OCI-LY1 (cell line): Measurements from ENCODE around the gene IKZF1.

Experiments
- H2AFZ ChIP-seq: fragments of 200-600 bp; sonication (generic), shearing (Covaris generic); 2 replicates; pipeline ENCODE4 v1.6.0; 2014; ENCODE audit warnings: antibody characterized with exemption, mild to moderate bottlenecking, low read length
- H3F3A ChIP-seq: fragments of 200-600 bp; sonication (generic), shearing (Covaris generic); 2 replicates; pipeline ENCODE4 v1.6.0; 2014; ENCODE audit warnings: mild to moderate bottlenecking, antibody characterized with exemption, low read length, moderate library complexity; ENCODE audit not compliant: insufficient read depth
- H3K27ac ChIP-seq: fragments of 200-600 bp; sonication (generic); 2 replicates; pipeline ENCODE4 v1.5.1; 2014; ENCODE audit warnings: low read length, mixed run types, mild to moderate bottlenecking, low read depth; ENCODE audit not compliant: poor library complexity, severe bottlenecking
- H3K27me3 ChIP-seq: fragments of 200-600 bp; sonication (generic); 2 replicates; pipeline ENCODE4 v1.6.0; 2014; ENCODE audit warnings: antibody characterized with exemption, mild to moderate bottlenecking, low read length, moderate library complexity; ENCODE audit not compliant: insufficient read depth
- H3K36me3 ChIP-seq: fragments of 200-600 bp; sonication (generic); 2 replicates; pipeline ENCODE4 v1.6.1; 2014; ENCODE audit warnings: mild to moderate bottlenecking, antibody characterized with exemption, low read length, moderate library complexity, mixed read lengths; ENCODE audit not compliant: insufficient read depth
- H3K4me1 ChIP-seq: fragments of 200-600 bp; sonication (generic); 2 replicates; pipeline ENCODE4 v1.5.1; 2014; ENCODE audit warnings: mild to moderate bottlenecking, low read length, moderate library complexity; ENCODE audit not compliant: insufficient read depth, severe bottlenecking
- H3K4me2 ChIP-seq: fragments of 200-600 bp; sonication (generic), shearing (Covaris generic); 2 replicates; pipeline ENCODE4 v1.6.1; 2014; ENCODE audit warnings: low read length
- H3K4me3 ChIP-seq: fragments of 200-600 bp; sonication (generic); 2 replicates; pipeline ENCODE4 v1.5.1; 2014; ENCODE audit warnings: low read length, low read depth, mild to moderate bottlenecking, mixed read lengths; ENCODE audit not compliant: poor library complexity, severe bottlenecking
- H3K79me2 ChIP-seq: fragments of 200-600 bp; shearing (Covaris generic); 2 replicates; pipeline ENCODE4 v1.6.1; 2016; ENCODE audit warnings: mixed run types, low read length, mixed read lengths; ENCODE audit not compliant: insufficient read depth
- H3K9ac ChIP-seq: fragments of 200-600 bp; sonication (generic), shearing (Covaris generic); 2 replicates; pipeline ENCODE4 v1.6.1; 2014; ENCODE audit warnings: mild to moderate bottlenecking, low read length, mixed read lengths
- H3K9me2 ChIP-seq: fragments of 200-600 bp; sonication (generic), shearing (Covaris generic); 2 replicates; pipeline ENCODE4 v1.6.1; 2014; ENCODE audit warnings: low read depth, mild to moderate bottlenecking, low read length, mixed read lengths
- H3K9me3 ChIP-seq: fragments of 200-600 bp; shearing (Covaris generic); 2 replicates; pipeline ENCODE4 v1.6.1; 2014; ENCODE audit warnings: low read length, mixed read lengths
- H4K20me1 ChIP-seq: fragments of 200-600 bp; sonication (generic), shearing (Covaris generic); 2 replicates; pipeline ENCODE4 v1.6.0; 2016; ENCODE audit warnings: mild to moderate bottlenecking, low read length; ENCODE audit not compliant: insufficient read depth
- EZH2 ChIP-seq: fragments of 200-600 bp; sonication (generic), shearing (Covaris generic); IDR thresholded peaks from 2 replicates; pipeline ENCODE4 v1.8.0; 2017; ENCODE audit warnings: borderline replicate concordance, mixed run types, mild to moderate bottlenecking, antibody characterized with exemption, low read length, moderate library complexity, mixed read lengths
- TF ChIP-seq, protein P1 (sequence below): fragments of 200-600 bp; sonication (generic), shearing (Covaris generic); IDR thresholded peaks from 2 replicates; pipeline ENCODE4 v1.5.1; 2017; ENCODE audit warnings: mild to moderate bottlenecking, antibody characterized with exemption, low read length, moderate library complexity, mixed read lengths

Gene IKZF1

DNA sequence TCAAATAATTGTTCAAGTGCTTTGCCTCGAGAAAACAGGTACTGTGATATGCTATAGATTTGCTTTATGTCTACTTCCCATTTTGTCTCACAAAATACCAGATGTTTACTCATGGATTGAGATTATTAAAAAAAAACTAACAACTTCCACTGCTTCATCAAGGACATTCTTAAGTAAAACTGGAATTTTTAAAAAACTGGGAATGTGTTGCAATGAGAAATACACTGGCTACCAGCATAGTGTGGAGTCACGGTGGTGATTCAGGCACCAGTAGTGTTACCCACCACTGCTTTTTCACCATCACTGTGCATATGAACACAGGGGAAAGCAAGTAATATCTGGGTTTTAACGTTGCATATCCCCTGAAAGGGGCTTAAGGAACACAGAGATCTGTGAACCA is 124.4 kb downstream of the IKZF1 start:
- TF ChIP-seq, protein P1, sequence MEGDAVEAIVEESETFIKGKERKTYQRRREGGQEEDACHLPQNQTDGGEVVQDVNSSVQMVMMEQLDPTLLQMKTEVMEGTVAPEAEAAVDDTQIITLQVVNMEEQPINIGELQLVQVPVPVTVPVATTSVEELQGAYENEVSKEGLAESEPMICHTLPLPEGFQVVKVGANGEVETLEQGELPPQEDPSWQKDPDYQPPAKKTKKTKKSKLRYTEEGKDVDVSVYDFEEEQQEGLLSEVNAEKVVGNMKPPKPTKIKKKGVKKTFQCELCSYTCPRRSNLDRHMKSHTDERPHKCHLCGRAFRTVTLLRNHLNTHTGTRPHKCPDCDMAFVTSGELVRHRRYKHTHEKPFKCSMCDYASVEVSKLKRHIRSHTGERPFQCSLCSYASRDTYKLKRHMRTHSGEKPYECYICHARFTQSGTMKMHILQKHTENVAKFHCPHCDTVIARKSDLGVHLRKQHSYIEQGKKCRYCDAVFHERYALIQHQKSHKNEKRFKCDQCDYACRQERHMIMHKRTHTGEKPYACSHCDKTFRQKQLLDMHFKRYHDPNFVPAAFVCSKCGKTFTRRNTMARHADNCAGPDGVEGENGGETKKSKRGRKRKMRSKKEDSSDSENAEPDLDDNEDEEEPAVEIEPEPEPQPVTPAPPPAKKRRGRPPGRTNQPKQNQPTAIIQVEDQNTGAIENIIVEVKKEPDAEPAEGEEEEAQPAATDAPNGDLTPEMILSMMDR: no peak
- no peak for TF ChIP-seq EZH2
- Histone ChIP-seq H3K9me3 (no peaks in the 10 kb centered on the region), H3K27ac (no peak overlapping the region), H2AFZ (no peak overlapping the region), H3K9me2 (no peaks in the 10 kb centered on the region), H3K4me1 (no peaks in the 10 kb centered on the region), H3F3A (no peaks in the 10 kb centered on the region), H3K4me2 (no peak overlapping the region), H3K79me2 (no peaks in the 10 kb centered on the region), H3K9ac (no peak overlapping the region), H4K20me1 (no peaks in the 10 kb centered on the region), H3K27me3 (no peaks in the 10 kb centered on the region), H3K36me3 (no peaks in the 10 kb centered on the region), H3K4me3 (no peak overlapping the region)

DNA sequence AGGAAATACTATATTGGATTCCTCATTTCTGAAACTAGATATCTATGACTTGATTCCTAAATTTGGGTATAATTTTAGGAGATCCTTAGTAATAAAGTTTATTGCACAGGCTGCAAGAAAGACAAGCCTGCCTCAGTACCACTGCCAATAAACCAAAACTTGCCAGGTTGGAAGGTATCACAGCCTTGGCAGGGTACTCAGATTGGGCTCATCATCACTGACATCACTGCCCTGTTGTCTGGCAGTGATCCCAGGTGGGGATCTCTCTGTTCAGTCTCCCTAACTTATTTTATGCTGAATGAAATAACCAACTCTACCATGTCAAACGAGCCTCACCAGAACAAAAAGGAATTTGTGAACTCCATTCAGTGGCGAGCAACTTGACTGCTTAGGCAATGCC is 126.8 kb downstream of the IKZF1 start:
- no peaks in the 10 kb centered on the region for H3F3A ChIP-seq
- no peak overlapping the region for H3K27ac ChIP-seq
- no peaks in the 10 kb centered on the region for H3K79me2 ChIP-seq
- TF ChIP-seq, protein P1: no peak
- TF ChIP-seq EZH2: no peak
- H3K9me3 ChIP-seq: no peaks in the 10 kb centered on the region
- no peaks in the 10 kb centered on the region for H3K27me3 ChIP-seq
- no peaks in the 10 kb centered on the region for H4K20me1 ChIP-seq
- H3K4me2 ChIP-seq: no peak overlapping the region
- H3K4me1 ChIP-seq: no peaks in the 10 kb centered on the region
- no peak overlapping the region for H3K4me3 ChIP-seq
- no peak overlapping the region for H3K9ac ChIP-seq
- no peaks in the 10 kb centered on the region for H3K36me3 ChIP-seq
- no peak overlapping the region for H2AFZ ChIP-seq
- H3K9me2 ChIP-seq: no peaks in the 10 kb centered on the region

- TF ChIP-seq, protein P1: no peak
- no peak for TF ChIP-seq EZH2
- Histone ChIP-seq H3K4me3 (no peak overlapping the region), H3K4me2 (no peak overlapping the region), H3K9me3 (no peaks in the 10 kb centered on the region), H3K9ac (no peak overlapping the region), H3K27ac (no peak overlapping the region), H3F3A (no peaks in the 10 kb centered on the region), H3K9me2 (no peaks in the 10 kb centered on the region), H3K27me3 (no peaks in the 10 kb centered on the region), H2AFZ (no peak overlapping the region), H3K4me1 (no peaks in the 10 kb centered on the region), H3K36me3 (peaks cover under 1% of the 10 kb centered on the region; the same call in 1 of the 2 replicates), H3K79me2 (no peaks in the 10 kb centered on the region), H4K20me1 (no peaks in the 10 kb centered on the region)
These were observed 127.3 kb downstream of the IKZF1 start for GRCh38 chr7:50431722-50432305.
